GM21381 (cell line): ENCODE measurements around the gene DIMT1.

Experiments used
- ATAC-seq: cut with Tn5 transposase; IDR thresholded peaks from one replicate; pipeline ENCODE4 v1.9.1; 2021; ENCODE audit warnings: mild to moderate bottlenecking, moderate library complexity; ENCODE audit not compliant: unreplicated experiment

The DIMT1 gene

DNA sequence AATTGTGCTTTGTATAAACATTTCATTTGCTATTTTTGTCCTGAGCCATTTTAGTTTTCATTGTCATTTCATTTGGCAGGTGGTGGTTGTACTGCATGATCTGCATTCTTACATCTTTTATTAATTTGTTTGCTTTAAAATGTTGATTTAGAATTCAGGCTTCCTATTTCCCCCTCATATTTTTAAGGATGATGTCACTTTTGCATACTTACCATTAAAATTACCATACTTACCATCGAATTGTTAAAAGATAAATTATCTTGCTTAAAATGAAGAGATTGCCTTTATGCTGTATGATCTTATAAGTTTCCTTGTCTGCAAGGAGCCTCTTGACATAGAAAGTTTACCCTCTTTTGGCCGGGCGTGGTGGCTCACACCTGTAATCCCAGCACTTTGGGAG is 31.1 kb downstream of the DIMT1 start:
- ATAC-seq = no peak

DNA sequence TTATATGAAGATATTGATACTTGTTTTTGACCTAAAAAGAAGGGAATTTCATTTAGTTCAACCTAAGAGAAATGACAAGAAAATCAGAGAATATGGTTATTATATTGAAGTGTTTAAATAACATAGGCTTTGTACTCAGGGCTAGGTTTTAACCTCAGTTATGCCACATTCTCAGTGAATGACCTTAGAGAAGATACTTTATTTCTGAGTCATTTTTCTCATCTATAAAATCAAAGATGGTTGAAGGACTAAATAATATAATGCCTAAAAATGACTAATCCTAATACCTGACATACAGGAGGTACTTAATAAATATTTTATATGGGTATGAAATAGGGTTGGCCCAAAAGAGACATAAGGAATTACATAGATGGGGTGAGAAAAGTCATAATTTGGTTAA is 32.3 kb downstream of the DIMT1 start:
- no peak for ATAC-seq

DNA sequence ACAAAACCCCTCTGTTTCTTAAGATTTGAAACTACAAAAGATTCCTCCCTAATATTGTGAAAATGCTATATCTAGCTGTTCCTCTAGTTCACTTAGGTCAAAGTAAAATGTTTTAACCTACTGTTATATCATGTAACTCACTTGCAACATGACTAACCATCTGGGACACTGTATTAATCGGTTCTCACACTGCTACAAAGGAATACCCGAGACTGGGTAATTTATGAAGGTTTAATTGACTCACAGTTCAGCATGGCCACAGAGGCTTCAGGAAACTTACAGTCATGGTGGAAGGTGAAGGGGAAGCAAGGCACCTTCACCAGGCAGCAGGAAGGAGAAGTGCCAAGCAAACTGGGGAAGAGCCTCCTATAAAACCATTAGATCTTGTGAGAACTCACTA is 34.7 kb downstream of the DIMT1 start:
- ATAC-seq = no peak

DNA sequence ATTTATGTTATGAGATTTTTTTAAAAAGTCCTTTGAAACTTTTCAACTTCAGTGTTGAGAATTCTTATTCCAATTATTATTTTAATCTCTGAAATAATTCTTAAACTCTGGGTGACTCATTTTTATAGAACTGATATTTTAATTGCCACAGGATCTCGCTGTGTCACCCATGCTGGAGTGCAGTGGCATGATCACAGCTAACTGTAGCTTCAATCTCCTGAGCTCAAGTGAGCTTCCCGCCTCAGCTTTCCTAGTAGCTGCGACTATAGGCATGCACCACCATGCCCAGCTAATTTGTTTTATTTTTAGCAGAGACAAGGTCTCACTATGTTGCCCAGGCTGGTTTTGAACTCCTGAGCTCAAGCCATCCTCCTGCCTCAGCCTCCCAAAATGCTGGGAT is 41.0 kb downstream of the DIMT1 start:
- ATAC-seq = no peak

DNA sequence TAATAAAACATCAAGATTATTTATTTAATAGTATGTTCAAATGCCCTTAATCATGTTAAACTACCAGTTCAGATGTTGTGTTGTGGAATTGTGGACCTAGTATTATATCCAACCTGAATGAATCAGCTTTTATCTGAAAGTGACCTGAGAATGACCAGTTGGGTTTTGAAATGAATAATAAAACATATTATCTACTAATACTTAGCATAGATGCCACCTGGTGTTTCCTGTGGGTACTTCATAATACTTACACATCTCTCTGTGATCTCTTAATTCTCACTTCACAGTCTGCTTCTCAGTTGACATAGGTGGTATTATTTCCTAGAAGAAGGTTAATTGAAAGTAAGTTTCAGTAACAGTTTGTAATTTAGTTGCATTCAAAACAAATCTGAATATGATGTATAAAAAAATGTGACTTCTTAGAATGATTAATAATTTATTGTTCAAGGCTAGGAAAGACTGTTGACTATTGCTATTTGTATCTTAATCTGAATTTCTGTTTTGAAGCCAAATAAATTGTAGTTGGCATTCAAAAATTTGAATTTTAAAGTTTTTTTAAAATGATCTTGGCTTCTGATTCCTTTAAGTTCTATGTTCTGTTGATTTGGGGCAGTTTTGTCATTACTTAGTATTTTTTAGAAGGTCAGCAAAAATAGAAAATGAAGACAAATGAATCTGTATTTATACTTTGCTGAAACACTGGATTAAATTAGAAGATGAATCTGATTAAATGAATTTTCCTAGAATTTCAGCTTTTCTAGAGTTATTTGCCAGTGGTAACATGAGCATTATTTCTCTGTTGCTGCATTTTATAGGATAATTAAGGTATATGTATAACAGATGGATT is 49.5 kb downstream of the DIMT1 start:
- ATAC-seq = peak; percentile 87

DNA sequence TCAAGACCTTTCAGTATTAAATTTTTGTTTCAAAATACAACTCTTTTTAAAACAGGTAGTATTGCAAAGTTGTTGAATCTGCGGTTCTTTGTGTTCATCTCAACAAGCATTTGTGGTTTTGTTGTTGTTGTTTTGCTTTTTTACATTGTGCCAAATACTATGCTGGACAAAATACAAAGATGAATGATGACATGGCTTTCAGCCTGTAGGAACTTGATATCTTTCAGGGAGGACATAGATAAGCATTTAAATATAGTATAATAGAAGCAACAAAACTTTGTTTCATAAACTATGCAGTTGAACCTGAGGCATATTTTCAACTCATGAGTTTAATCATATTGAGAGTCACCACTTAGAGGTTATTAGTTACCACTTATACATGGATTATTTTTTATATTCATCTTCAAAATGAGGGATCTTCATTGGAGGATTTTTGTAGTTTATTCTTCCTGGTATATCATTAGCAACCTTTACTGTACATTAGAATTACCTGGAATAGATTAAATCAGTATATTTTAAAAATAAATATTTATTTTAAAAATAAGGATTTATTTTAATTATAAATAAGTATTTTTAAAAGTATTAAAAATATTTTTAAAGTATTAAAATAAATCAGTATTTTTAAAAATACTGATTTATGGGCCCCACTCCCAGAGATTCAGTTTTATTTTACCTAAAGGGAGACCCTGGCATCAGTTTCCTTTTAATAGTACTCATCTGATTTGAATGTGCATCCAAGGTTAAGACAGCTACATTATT is 54.8 kb downstream of the DIMT1 start:
- no peak for ATAC-seq

DNA sequence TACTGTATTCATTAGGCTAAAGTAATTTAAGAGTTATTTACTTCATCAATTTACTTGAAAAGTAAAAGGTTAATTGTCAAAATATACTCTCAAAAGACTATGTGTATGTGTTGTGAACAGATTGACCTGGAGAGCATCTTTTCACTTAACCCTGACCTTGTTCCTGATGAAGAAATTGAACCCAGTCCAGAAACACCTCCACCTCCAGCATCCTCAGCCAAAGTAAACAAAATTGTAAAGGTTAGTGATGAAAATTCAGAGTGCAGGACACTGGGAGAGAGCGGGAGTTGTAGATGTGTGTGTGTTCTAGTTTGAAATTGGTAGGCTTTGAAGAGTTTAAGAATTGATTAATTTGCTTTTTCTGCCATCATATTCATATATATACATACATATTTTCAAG is 55.8 kb downstream of the DIMT1 start:
- ATAC-seq = no peak

DNA sequence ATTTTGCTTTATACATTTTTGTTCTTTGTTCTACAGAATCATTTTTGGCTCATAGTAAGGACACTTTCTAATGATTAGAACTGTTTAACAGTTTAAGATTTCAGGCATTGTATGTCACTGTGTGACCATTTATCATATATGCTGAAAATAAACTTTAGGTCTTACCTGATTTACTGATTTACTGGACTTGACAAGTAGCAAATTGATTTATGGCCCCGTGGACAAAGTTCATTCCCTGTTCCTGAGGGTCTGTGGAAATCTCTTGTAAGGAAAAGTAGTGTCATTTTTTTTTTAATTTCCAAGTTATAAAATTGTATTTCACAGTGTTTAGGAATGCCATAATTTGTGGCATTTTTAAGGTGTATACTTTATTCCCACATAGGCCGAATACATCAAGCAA is 57.0 kb downstream of the DIMT1 start:
- ATAC-seq = no peak

DNA sequence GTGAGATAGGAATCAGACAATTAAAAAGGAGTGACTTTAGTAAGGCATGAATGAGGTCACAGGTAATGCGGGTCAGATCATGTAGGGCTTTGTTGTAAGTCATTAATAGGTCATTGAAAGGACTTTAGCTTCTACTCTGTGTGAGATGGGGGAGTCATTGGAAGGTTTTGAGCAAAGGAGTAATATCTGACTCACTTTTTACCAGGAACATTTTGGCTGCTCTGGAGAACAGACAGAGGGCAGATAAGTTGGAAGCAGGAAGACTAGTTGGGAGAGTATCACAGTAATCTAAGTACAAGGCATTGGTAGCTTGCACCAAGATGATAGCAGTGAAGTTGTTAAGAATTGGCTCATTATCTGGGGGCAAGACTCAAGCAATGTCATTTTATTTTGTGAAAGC is 60.3 kb downstream of the DIMT1 start:
- ATAC-seq = no peak

DNA sequence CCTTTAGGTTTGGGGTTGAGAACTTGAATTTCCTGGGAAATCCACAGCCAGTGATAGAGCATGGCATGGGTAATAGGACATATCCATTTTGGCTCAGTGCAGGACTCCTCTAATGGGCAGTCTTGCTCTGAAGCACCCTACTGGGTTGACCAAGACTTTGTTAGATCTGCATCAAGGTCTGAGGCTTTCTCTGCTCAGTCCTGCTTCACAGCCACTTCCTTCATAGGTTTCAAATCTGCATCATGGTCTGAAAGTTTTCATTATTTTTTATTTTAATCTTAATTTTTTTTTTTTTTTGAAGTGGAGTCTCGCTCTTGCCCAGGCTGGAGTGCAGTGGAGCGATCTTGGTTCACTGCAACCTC is 61.2 kb downstream of the DIMT1 start:
- peak; percentile 32 for ATAC-seq

DNA sequence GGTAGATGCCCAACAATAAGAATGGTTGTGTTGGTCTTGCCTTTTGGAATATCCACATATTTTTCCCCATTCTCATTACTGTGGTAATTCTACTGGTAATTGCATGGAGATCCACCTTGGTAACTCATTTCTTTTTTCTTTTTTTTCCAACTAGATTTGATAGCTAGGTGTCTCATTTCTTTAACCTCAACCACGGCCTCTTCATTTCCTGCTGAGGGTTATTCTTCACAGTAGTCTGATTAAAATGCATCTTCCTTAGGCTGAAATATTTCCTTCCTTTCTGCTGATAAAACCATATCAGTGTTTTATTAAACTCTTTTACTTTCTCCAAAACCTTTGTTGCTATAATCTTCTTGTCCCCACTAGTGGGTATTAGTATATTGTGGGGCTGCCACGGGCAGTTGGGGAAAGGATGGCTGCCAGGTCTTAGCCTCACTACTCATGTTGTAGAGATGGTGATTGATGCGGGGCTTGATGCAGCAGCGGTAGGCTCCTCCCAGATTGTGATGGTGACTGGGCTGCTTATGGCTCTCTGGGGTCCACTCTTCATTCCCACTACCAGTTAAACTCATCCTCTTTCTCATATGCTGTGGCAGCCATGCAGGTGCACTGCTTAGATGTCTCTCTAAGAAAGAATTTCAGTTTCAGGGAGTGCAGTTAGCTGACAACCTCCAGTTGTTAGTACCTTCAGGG is 61.8 kb downstream of the DIMT1 start:
- ATAC-seq = peak; percentile 71

DNA sequence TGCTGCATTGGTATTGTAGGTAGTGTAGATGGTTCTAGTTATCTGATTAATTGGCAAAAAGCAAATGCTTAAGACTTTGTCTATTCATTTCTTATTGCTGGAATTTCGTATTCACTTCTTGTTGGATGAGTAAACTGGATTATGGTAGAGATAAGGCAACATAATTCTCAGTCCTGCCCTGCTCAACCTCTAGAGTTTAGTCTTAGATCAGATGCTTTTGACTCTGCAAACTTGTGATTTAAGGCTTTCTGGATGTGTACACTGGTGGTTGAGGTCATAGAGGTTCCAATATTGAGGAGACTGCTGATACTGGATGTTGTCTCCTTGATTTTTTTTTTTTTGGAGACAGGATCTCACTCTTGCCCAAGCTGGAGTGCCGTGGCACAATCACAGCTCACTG is 62.7 kb downstream of the DIMT1 start:
- no peak for ATAC-seq

DNA sequence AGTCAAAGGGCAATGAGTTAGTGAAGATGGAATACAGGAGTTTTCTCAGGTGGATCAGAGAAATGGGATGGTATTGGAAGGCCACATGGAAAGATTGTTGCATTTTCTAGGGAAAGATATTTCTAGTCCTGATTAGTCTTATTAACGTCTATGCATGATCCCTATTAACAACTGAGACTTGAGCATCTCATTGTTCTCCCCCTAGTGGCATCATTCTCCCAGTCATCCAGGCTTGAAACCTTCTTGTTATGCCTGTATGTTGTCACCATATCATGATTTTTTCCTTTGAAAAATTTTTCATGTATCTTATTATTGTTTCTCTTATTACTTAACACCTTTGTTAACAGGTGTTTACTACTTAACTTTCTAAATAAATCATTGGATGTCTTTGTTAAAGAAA is 63.3 kb downstream of the DIMT1 start:
- no peak for ATAC-seq
